Tibial nerve (tissue), 4 donors: ENCODE results near the gene PIH1D2. TPM values are rescaled to one million over a fixed set of nuclear protein-coding genes. Genes with fewer than 3 reads are reported as not detected.
"Not testable (repeated sequence)": the region's sequence is repeated elsewhere in the genome, so short reads cannot be mapped to it uniquely, and the experiment has no call there.

ENCODE experiments used
- DNase-seq, 2 donors: peaks; one replicate each; pipeline ENCODE4 v3.0.0-alpha.2; 2019; ENCODE audit warnings: low spot score in 2 of 2
- H3K27ac ChIP-seq, 4 donors: fragments of 200-600 bp; sonication (generic) in 3 of 4; one replicate each; pipeline ENCODE4 v1.5.1; 2017 to 2019; ENCODE audit warnings: mild to moderate bottlenecking in 1 of 4
- H3K27me3 ChIP-seq, 2 donors: fragments of 200-600 bp; sonication (generic) in 1 of 2; one replicate each; pipeline versions ENCODE4 v1.5.1 to v1.6.0; 2017 to 2019
- H3K36me3 ChIP-seq, 3 donors: fragments of 200-600 bp; sonication (generic); one replicate each; pipeline ENCODE4 v1.5.1; 2018 to 2019
- H3K4me1 ChIP-seq, 4 donors: fragments of 200-600 bp; sonication (generic) in 3 of 4; one replicate each; pipeline ENCODE4 v1.5.1; 2017 to 2019
- H3K4me3 ChIP-seq, 4 donors: fragments of 200-600 bp; sonication (generic) in 3 of 4; one replicate each; pipeline ENCODE4 v1.5.1; 2017 to 2019; ENCODE audit warnings: mild to moderate bottlenecking in 1 of 4, moderate library complexity in 1 of 4
- H3K9me3 ChIP-seq, 4 donors: fragments of 200-600 bp; sonication (generic) in 3 of 4; one replicate each; pipeline ENCODE4 v1.5.1; 2017 to 2019
- EP300 ChIP-seq, 2 donors: sonication (generic); formaldehyde crosslinking; IDR thresholded peaks; one replicate each; pipeline ENCODE4 v1.6.1; 2017; ENCODE audit warnings: antibody characterized with exemption in 2 of 2, mild to moderate bottlenecking in 1 of 2
- POLR2A ChIP-seq, 2 donors: fragments of 450-650 bp; IDR thresholded peaks; one replicate each; pipeline ENCODE4 v1.6.1; 2017; ENCODE audit warnings: antibody characterized with exemption in 2 of 2, mild to moderate bottlenecking in 2 of 2, moderate library complexity in 2 of 2
- WGBS, 2 donors: methylation state at CpG; one replicate each; pipeline ENCODE4 v1.1.5; 2018; 5-methylcytosine and 5-hydroxymethylcytosine counted together
- total RNA-seq, 4 donors: library from RNA; depleted of rRNA; stranded (reverse); fragments of >200 nt; gene quantifications; one replicate each; pipeline ENCODE4 v1.1.0, GENCODE V29; 2016
- TF ChIP-seq, protein P1 (sequence below), 5 experiments: fragments of 200-600 bp in 3 of 5; fragments of 450-650 bp in 2 of 5; sonication (generic) in 3 of 5; IDR thresholded peaks; one replicate each; pipeline ENCODE4 v1.5.1; 2016 to 2019; ENCODE audit warnings: antibody characterized with exemption in 5 of 5, mild to moderate bottlenecking in 3 of 5, moderate library complexity in 2 of 5

PIH1D2 gene
- total RNA-seq, 4 donors from 2014 or later = 2.2 to 7.2 (median 3.8) TPM

- no peaks in the 10 kb centered on the region for H3K27me3 ChIP-seq
- H3K27ac ChIP-seq = no peak overlapping the region
- DNase-seq = no peak
- H3K36me3 ChIP-seq = peaks cover 0 to 92% (median 19%) of the 10 kb centered on the region in 3 donors
- TF ChIP-seq POLR2A (IDR thresholded peaks at IDR 0.05) (no peak), EP300 (IDR thresholded peaks at IDR 0.05) (no peak)
- TF ChIP-seq, protein P1, sequence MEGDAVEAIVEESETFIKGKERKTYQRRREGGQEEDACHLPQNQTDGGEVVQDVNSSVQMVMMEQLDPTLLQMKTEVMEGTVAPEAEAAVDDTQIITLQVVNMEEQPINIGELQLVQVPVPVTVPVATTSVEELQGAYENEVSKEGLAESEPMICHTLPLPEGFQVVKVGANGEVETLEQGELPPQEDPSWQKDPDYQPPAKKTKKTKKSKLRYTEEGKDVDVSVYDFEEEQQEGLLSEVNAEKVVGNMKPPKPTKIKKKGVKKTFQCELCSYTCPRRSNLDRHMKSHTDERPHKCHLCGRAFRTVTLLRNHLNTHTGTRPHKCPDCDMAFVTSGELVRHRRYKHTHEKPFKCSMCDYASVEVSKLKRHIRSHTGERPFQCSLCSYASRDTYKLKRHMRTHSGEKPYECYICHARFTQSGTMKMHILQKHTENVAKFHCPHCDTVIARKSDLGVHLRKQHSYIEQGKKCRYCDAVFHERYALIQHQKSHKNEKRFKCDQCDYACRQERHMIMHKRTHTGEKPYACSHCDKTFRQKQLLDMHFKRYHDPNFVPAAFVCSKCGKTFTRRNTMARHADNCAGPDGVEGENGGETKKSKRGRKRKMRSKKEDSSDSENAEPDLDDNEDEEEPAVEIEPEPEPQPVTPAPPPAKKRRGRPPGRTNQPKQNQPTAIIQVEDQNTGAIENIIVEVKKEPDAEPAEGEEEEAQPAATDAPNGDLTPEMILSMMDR (IDR thresholded peaks at IDR 0.05) = no peak
- H3K4me3 ChIP-seq = no peak overlapping the region
- peaks cover 0 to 5% (median 0%) of the 10 kb centered on the region in 4 donors for H3K4me1 ChIP-seq
- no peaks in the 10 kb centered on the region for H3K9me3 ChIP-seq
- WGBS, 2 donors = 89 to 95% methylated on average over 3 of the region's 3 CpGs
Measured at GRCh38 chr11:112051768-112052167, 22.0 kb downstream of the PIH1D2 start.

DNA sequence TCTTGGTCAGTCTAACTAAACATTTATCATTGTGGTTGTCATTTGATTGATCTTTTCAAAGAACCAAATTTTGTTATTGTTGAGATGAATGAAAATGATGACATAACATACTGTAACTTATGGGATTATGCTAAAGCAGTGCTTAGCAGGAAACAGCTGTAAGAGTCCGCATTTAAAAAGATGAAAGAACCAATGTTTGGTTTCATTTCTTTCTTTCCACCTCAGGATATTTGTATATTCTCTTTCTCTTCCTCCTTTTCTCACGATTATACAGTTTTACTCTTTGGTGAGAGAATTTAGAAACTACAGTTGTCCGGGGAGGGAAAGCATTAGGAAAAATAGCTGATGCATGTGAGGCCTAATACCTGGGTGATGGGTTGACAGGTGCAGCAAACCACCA is 23.1 kb downstream of the PIH1D2 start:
- no peak for DNase-seq
- H3K4me3 ChIP-seq = no peak overlapping the region
- 86 to 87% methylated on average over 3 of the region's 3 CpGs for WGBS, 2 donors
- no peaks in the 10 kb centered on the region for H3K27me3 ChIP-seq
- no peak overlapping the region for H3K27ac ChIP-seq
- TF ChIP-seq, protein P1 (IDR thresholded peaks at IDR 0.05) = no peak
- no peak for TF ChIP-seq POLR2A (IDR thresholded peaks at IDR 0.05)
- TF ChIP-seq EP300 (IDR thresholded peaks at IDR 0.05) = no peak
- H3K36me3 ChIP-seq = peaks cover 0 to 93% (median 19%) of the 10 kb centered on the region in 3 donors
- peaks cover 0 to 5% (median 0%) of the 10 kb centered on the region in 4 donors for H3K4me1 ChIP-seq
- no peaks in the 10 kb centered on the region for H3K9me3 ChIP-seq

DNA sequence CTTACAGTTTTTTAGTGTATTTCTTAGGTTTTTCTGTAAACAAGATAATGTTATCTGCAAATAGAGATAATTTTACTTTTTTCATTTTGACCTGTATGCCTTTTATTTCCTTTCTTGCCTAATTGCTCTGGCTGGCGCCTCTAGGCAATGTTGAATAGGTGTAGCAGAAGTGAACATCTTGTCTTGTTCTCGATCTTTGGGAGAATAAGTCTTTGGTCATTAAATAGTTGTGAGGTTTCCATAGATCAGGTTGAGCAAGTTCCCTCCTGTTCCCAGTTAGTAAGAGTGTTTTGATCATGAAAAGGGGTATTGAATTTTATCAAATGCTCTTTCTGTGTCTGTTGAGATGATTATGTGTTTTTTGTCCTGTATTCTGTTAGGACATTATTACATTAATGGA is 24.0 kb downstream of the PIH1D2 start:
- no peak for DNase-seq
- H3K4me1 ChIP-seq = peaks cover 0 to 5% (median 0%) of the 10 kb centered on the region in 4 donors
- H3K27ac ChIP-seq = no peak overlapping the region
- no peaks in the 10 kb centered on the region for H3K9me3 ChIP-seq
- H3K36me3 ChIP-seq = peaks cover 2 to 93% (median 18%) of the 10 kb centered on the region in 3 donors
- H3K4me3 ChIP-seq = no peak overlapping the region
- no peaks in the 10 kb centered on the region for H3K27me3 ChIP-seq
- TF ChIP-seq, protein P1 (IDR thresholded peaks at IDR 0.05) = no peak
- no peak for TF ChIP-seq EP300 (IDR thresholded peaks at IDR 0.05)
- no peak for TF ChIP-seq POLR2A (IDR thresholded peaks at IDR 0.05)
- WGBS, 2 donors = 46 to 50% methylated on average over 2 of the region's 2 CpGs

DNA sequence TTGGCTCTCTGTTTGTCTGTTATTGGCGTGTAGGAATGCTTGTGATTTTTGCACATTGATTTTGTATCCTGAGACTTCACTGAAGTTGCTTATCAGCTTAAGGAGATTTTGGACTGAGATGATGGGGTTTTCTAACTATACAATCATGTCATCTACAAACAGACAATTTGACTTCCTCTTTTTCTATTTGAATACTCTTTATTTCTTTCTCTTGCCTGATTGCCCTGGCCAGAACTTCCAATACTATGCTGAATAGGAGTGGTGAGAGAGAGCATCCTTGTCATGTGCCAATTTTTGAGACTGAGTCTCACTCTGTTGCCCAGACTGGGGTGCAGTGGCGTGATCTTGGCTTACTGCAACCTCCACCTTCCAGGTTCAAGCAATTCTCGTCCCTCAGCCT is 25.6 kb downstream of the PIH1D2 start:
- WGBS, 2 donors = 94 to 96% methylated on average over 3 of the region's 3 CpGs
- not testable (repeated sequence) for H3K27me3 ChIP-seq, H3K4me3 ChIP-seq, H3K4me1 ChIP-seq, DNase-seq, H3K27ac ChIP-seq, H3K9me3 ChIP-seq
- peaks cover 2 to 93% (median 19%) of the 10 kb centered on the region in 3 donors for H3K36me3 ChIP-seq

DNA sequence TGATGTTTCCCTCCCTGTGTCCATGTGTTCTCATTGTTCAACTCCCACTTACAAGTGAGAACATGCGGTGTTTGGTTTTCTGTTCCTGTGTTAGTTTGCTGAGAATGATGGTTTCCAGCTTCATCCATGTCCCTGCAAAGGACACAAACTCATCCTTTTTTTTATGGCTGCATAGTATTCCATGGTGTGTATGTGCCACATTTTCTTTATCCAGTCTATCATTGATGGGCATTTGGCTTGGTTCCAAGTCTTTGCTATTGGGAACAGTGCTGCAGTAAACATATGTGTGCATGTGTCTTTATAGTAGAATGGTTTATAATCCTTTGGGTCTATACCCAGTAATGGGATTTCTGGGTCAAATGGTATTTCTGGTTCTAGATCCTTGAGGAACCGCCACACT is 27.2 kb downstream of the PIH1D2 start:
- not testable (repeated sequence) for H3K4me1 ChIP-seq, H3K27ac ChIP-seq, H3K4me3 ChIP-seq, DNase-seq, H3K9me3 ChIP-seq, H3K27me3 ChIP-seq
- WGBS, 2 donors = 95 to 100% methylated on average over 2 of the region's 2 CpGs
- H3K36me3 ChIP-seq = peaks cover 2 to 93% (median 9%) of the 10 kb centered on the region in 3 donors

DNA sequence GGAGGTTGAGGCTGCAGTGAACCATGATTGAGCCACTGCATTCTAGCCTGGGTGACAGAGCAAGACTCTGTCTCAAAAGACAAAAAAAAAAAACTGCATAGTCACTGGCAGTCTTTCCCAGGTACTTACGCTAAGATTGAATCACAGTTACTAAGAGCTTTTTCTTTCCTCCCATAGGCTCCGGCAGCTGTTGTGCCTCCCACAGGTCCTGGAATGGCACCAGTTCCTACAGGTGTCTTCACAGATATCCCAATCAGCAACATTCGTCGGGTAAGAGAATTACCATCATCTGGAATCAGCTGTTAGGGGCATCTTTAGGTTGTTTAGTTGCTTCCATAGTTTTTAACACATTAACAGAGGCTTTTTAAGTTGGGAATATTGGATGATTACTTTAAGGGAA is 28.9 kb downstream of the PIH1D2 start:
- Histone ChIP-seq H3K27me3 (no peaks in the 10 kb centered on the region), H3K4me1 (peaks cover 0 to 5% (median 0%) of the 10 kb centered on the region in 4 donors), H3K36me3 (peaks cover 2 to 94% (median 6%) of the 10 kb centered on the region in 3 donors), H3K4me3 (no peak overlapping the region), H3K27ac (no peak overlapping the region), H3K9me3 (no peaks in the 10 kb centered on the region)
- no peak for DNase-seq
- WGBS, 2 donors = 97% methylated on average over 4 of the region's 4 CpGs
- TF ChIP-seq POLR2A (IDR thresholded peaks at IDR 0.05) = no peak

- H3K4me3 ChIP-seq = no peak overlapping the region
- no peaks in the 10 kb centered on the region for H3K4me1 ChIP-seq
- TF ChIP-seq EP300 (IDR thresholded peaks at IDR 0.05) (no peak), POLR2A (IDR thresholded peaks at IDR 0.05) (no peak)
- TF ChIP-seq, protein P1 (IDR thresholded peaks at IDR 0.05) = no peak
- no peaks in the 10 kb centered on the region for H3K27me3 ChIP-seq
- WGBS, 2 donors = 89 to 92% methylated on average over 2 of the region's 2 CpGs
- peaks cover 2 to 99% (median 6%) of the 10 kb centered on the region in 3 donors for H3K36me3 ChIP-seq
- H3K27ac ChIP-seq = no peak overlapping the region
- no peak for DNase-seq
- H3K9me3 ChIP-seq = no peaks in the 10 kb centered on the region
Measured at GRCh38 chr11:112042961-112043304, 30.9 kb downstream of the PIH1D2 start.
